SU-DHL-6 (cell line): Measurements from ENCODE around the gene TWNK.

Source experiments
- CTCF ChIP-seq: fragments of 200-600 bp; sonication (generic); IDR thresholded peaks from one replicate; pipeline ENCODE4 v1.5.1; 2017; ENCODE audit warnings: antibody characterized with exemption, mild to moderate bottlenecking, low read length, moderate library complexity; ENCODE audit not compliant: insufficient read depth, poor library complexity, severe bottlenecking
- EZH2phosphoT487 ChIP-seq: fragments of 200-600 bp; sonication (generic), shearing (Covaris generic); conservative IDR thresholded peaks from 2 replicates; pipeline ENCODE4 v1.6.1; 2018; ENCODE audit warnings: mild to moderate bottlenecking, antibody characterized with exemption, low read length, moderate library complexity, mixed read lengths

- TF ChIP-seq CTCF (no peak), EZH2phosphoT487 (no peak)
Observed at GRCh38 chr10:100976906-100977305, 10.4 kb upstream of the TWNK start.
